ENCODE results near the gene EIF4A3. TPM values are rescaled to one million over a fixed set of nuclear protein-coding genes. Genes with fewer than 3 reads are reported as not detected.

EIF4A3 gene
- total RNA-seq, 1 experiment from 2014 or later, result 155 TPM

GRCh38 chr17:80116276-80116920, 30.5 kb downstream of the EIF4A3 start:
- POLR2A ChIA-PET (ENCODE audit: low non-redundant PET), result no interaction called here
- H3K4me3 ChIP-seq (ENCODE audit: low read depth, low read length, poor library complexity, severe bottlenecking), result no peak overlapping the region
- H3K9me3 ChIP-seq (ENCODE audit: low read depth, low read length, poor library complexity, severe bottlenecking), result no peaks in the 10 kb centered on the region
- no peaks in the 10 kb centered on the region for H3K36me3 ChIP-seq (ENCODE audit: insufficient read depth, low read length, poor library complexity, severe bottlenecking)
- intact Hi-C loops (cut with micrococcal nuclease; ENCODE audit: unreplicated experiment), result no loop called here
- H3K27ac ChIP-seq (ENCODE audit: low read depth, low read length, poor library complexity, severe bottlenecking), result no peak overlapping the region
- H3K27me3 ChIP-seq (replicated peaks; ENCODE audit: insufficient read depth, low read depth, low read length, poor library complexity), result no peaks in the 10 kb centered on the region
- no TSS peak for BruUV-seq (replicated peaks)
- DNase-seq (ENCODE audit: low spot score), result no peak
- no peaks in the 10 kb centered on the region for H3K4me1 ChIP-seq (ENCODE audit: insufficient read depth, low read length, poor library complexity, severe bottlenecking)
- no peak for TF ChIP-seq EZH2 (IDR thresholded peaks at IDR 0.05; ENCODE audit: borderline replicate concordance, low read depth, low read length, poor library complexity, severe bottlenecking)
- no peak for TF ChIP-seq CTCF (conservative IDR thresholded peaks at IDR 0.05; ENCODE audit: low read depth, low read length)
- CTCF ChIA-PET, result interaction anchor here (0.7 kb wide), 1 partner anchor 15 kb away, joined by 4 read pairs; the partner anchor contains the start of gene GAA

GRCh38 chr17:80115159-80115558, 31.8 kb downstream of the EIF4A3 start:
- Histone ChIP-seq H3K27ac (ENCODE audit: low read depth, low read length, poor library complexity, severe bottlenecking) (no peak overlapping the region), H3K27me3 (replicated peaks; ENCODE audit: insufficient read depth, low read depth, low read length, poor library complexity) (no peaks in the 10 kb centered on the region), H3K4me3 (ENCODE audit: low read depth, low read length, poor library complexity, severe bottlenecking) (no peak overlapping the region), H3K36me3 (ENCODE audit: insufficient read depth, low read length, poor library complexity, severe bottlenecking) (no peaks in the 10 kb centered on the region), H3K9me3 (ENCODE audit: low read depth, low read length, poor library complexity, severe bottlenecking) (no peaks in the 10 kb centered on the region), H3K4me1 (ENCODE audit: insufficient read depth, low read length, poor library complexity, severe bottlenecking) (no peaks in the 10 kb centered on the region)
- no peak for TF ChIP-seq EZH2 (IDR thresholded peaks at IDR 0.05; ENCODE audit: borderline replicate concordance, low read depth, low read length, poor library complexity, severe bottlenecking)
- no peak for TF ChIP-seq CTCF (conservative IDR thresholded peaks at IDR 0.05; ENCODE audit: low read depth, low read length)
- DNase-seq (ENCODE audit: low spot score), result no peak
- CTCF ChIA-PET, result interaction anchor here (0.6 to 1.8 kb wide), 2 partner anchors 13 to 107 kb away, joined by 3 to 5 read pairs; partner anchors contain the start of gene GAA
- intact Hi-C loops (cut with micrococcal nuclease; ENCODE audit: unreplicated experiment), result no loop called here
- BruUV-seq (replicated peaks), result no TSS peak
- POLR2A ChIA-PET (ENCODE audit: low non-redundant PET), result no interaction called here

GRCh38 chr17:80114758-80115157, 32.2 kb downstream of the EIF4A3 start:
- POLR2A ChIA-PET (ENCODE audit: low non-redundant PET), result no interaction called here

More at GRCh38 chr17:80114758-80115157, 32.2 kb downstream of the EIF4A3 start:
- Histone ChIP-seq H3K4me1 (ENCODE audit: insufficient read depth, low read length, poor library complexity, severe bottlenecking) (no peaks in the 10 kb centered on the region), H3K9me3 (ENCODE audit: low read depth, low read length, poor library complexity, severe bottlenecking) (no peaks in the 10 kb centered on the region), H3K27ac (ENCODE audit: low read depth, low read length, poor library complexity, severe bottlenecking) (no peak overlapping the region), H3K27me3 (replicated peaks; ENCODE audit: insufficient read depth, low read depth, low read length, poor library complexity) (no peaks in the 10 kb centered on the region), H3K4me3 (ENCODE audit: low read depth, low read length, poor library complexity, severe bottlenecking) (no peak overlapping the region), H3K36me3 (ENCODE audit: insufficient read depth, low read length, poor library complexity, severe bottlenecking) (no peaks in the 10 kb centered on the region)
- BruUV-seq (replicated peaks), result no TSS peak
- intact Hi-C loops (cut with micrococcal nuclease; ENCODE audit: unreplicated experiment), result no loop called here
- no peak for DNase-seq (ENCODE audit: low spot score)
- TF ChIP-seq EZH2 (IDR thresholded peaks at IDR 0.05; ENCODE audit: borderline replicate concordance, low read depth, low read length, poor library complexity, severe bottlenecking) (no peak), CTCF (conservative IDR thresholded peaks at IDR 0.05; ENCODE audit: low read depth, low read length) (no peak)
- CTCF ChIA-PET, result interaction anchor here (0.6 to 1.8 kb wide), 2 partner anchors 13 to 107 kb away, joined by 3 to 5 read pairs; partner anchors contain the start of gene GAA
